ENCODE results near the gene SLC39A3.

- TF ChIP-seq CTCF (IDR thresholded peaks at IDR 0.05), result no peak
- TF ChIP-seq POLR2A (IDR thresholded peaks at IDR 0.05), result no peak
Observed at GRCh38 chr19:2693492-2694160, 46.2 kb downstream of the SLC39A3 start.
